Stimulated activated CD8-positive, alpha-beta memory T cell treated with anti-CD3 and anti-CD28 coated beads, Interleukin-4, amount 100 ng/mL, for 24 hours (primary cell): ENCODE measurements around the gene OTUD5.
"Not testable (repeated sequence)": the region's sequence is repeated elsewhere in the genome, so short reads cannot be mapped to it uniquely, and the experiment has no call there.

Experiments
- DNase-seq: peaks from one replicate; pipeline ENCODE4 v3.0.0-alpha.2; 2020; ENCODE audit warnings: low read depth

OTUD5 gene

GRCh38 chrX:48909703-48910294, 47.6 kb downstream of the OTUD5 start:
- DNase-seq: no peak

GRCh38 chrX:48908600-48908999, 48.8 kb downstream of the OTUD5 start:
- DNase-seq: no peak

GRCh38 chrX:48905090-48905790, 52.2 kb downstream of the OTUD5 start:
- DNase-seq: no peak

GRCh38 chrX:48904626-48905025, 52.8 kb downstream of the OTUD5 start:
- DNase-seq: no peak

GRCh38 chrX:48904180-48904579, 53.2 kb downstream of the OTUD5 start:
- no peak for DNase-seq

- no peak for DNase-seq
Observed at GRCh38 chrX:48903290-48903689, 54.1 kb downstream of the OTUD5 start.

GRCh38 chrX:48902776-48903175, 54.6 kb downstream of the OTUD5 start:
- no peak for DNase-seq

GRCh38 chrX:48902135-48902534, 55.3 kb downstream of the OTUD5 start:
- no peak for DNase-seq

- DNase-seq: no peak
Observed at GRCh38 chrX:48901069-48901468, 56.3 kb downstream of the OTUD5 start.

GRCh38 chrX:48899078-48899410, 58.4 kb downstream of the OTUD5 start:
- DNase-seq: no peak

GRCh38 chrX:48897625-48898306, 59.6 kb downstream of the OTUD5 start, which contains the start of the genes PQBP1 and TIMM17B:
Gene PQBP1 (plus strand): TSS chrX:48897930. CDS start chrX:48898510, 580 bp downstream.
Gene TIMM17B (minus strand): TSS chrX:48897768. CDS start chrX:48897749, 19 bp downstream.
- peak; percentile 75 for DNase-seq

- DNase-seq: no peak
Observed at GRCh38 chrX:48897157-48897624, 60.2 kb downstream of the OTUD5 start.

GRCh38 chrX:48896611-48897011, 60.8 kb downstream of the OTUD5 start:
- no peak for DNase-seq

- DNase-seq: no peak
Observed at GRCh38 chrX:48894891-48895290, 62.5 kb downstream of the OTUD5 start.

GRCh38 chrX:48893556-48894348, 63.7 kb downstream of the OTUD5 start:
- no peak for DNase-seq

GRCh38 chrX:48892896-48893295, 64.5 kb downstream of the OTUD5 start:
- DNase-seq: no peak

- peak; percentile 58 for DNase-seq
Observed at GRCh38 chrX:48891402-48892288, 65.8 kb downstream of the OTUD5 start.

- DNase-seq: no peak
Observed at GRCh38 chrX:48890934-48891401, 66.4 kb downstream of the OTUD5 start.

- no peak for DNase-seq
Observed at GRCh38 chrX:48890296-48890925, 67.0 kb downstream of the OTUD5 start.

- not testable (repeated sequence) for DNase-seq
Observed at GRCh38 chrX:48886586-48886985, 70.8 kb downstream of the OTUD5 start.

- DNase-seq: no peak
Observed at GRCh38 chrX:48883729-48884128, 73.7 kb downstream of the OTUD5 start.
